Sigmoid colon (tissue), 4 donors: ENCODE data around the gene MCIDAS.

Experiments used
- EP300 ChIP-seq, 4 donors: sonication (generic); formaldehyde crosslinking; IDR thresholded peaks; one replicate each; pipeline ENCODE4 v1.6.1; 2017; ENCODE audit warnings: antibody characterized with exemption in 4 of 4
- POLR2A ChIP-seq, 2 donors: fragments of 450-650 bp; IDR thresholded peaks; one replicate each; pipeline ENCODE4 v1.6.1; 2016; ENCODE audit warnings: antibody characterized with exemption in 2 of 2, mild to moderate bottlenecking in 2 of 2, moderate library complexity in 2 of 2
- POLR2AphosphoS5 ChIP-seq, 4 donors: sonication (generic); formaldehyde crosslinking; IDR thresholded peaks; one replicate each; pipeline ENCODE4 v1.6.1; 2017; ENCODE audit warnings: antibody characterized with exemption in 4 of 4
- TF ChIP-seq, protein P1 (sequence below), 4 experiments: fragments of 450-650 bp in 3 of 4; fragments of 200-600 bp in 1 of 4; IDR thresholded peaks; one replicate each; pipeline ENCODE4 v1.5.1; 2016 to 2019; ENCODE audit warnings: antibody characterized with exemption in 4 of 4, mild to moderate bottlenecking in 3 of 4, moderate library complexity in 2 of 4

GRCh38 chr5:55222092-55222984 lies 4.8 kb downstream of the MCIDAS start:
- TF ChIP-seq, protein P1, sequence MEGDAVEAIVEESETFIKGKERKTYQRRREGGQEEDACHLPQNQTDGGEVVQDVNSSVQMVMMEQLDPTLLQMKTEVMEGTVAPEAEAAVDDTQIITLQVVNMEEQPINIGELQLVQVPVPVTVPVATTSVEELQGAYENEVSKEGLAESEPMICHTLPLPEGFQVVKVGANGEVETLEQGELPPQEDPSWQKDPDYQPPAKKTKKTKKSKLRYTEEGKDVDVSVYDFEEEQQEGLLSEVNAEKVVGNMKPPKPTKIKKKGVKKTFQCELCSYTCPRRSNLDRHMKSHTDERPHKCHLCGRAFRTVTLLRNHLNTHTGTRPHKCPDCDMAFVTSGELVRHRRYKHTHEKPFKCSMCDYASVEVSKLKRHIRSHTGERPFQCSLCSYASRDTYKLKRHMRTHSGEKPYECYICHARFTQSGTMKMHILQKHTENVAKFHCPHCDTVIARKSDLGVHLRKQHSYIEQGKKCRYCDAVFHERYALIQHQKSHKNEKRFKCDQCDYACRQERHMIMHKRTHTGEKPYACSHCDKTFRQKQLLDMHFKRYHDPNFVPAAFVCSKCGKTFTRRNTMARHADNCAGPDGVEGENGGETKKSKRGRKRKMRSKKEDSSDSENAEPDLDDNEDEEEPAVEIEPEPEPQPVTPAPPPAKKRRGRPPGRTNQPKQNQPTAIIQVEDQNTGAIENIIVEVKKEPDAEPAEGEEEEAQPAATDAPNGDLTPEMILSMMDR (IDR thresholded peaks at IDR 0.05): no peak
- TF ChIP-seq POLR2A (IDR thresholded peaks at IDR 0.05): no peak
- TF ChIP-seq POLR2AphosphoS5 (IDR thresholded peaks at IDR 0.05): no peak
- no peak for TF ChIP-seq EP300 (IDR thresholded peaks at IDR 0.05)
